ENCODE data around the gene TTR. TPM values are rescaled to one million over a fixed set of nuclear protein-coding genes. Genes with fewer than 3 reads are reported as not detected.

TTR gene
- total RNA-seq, 1 experiment from 2014 or later, result 139 TPM

DNA sequence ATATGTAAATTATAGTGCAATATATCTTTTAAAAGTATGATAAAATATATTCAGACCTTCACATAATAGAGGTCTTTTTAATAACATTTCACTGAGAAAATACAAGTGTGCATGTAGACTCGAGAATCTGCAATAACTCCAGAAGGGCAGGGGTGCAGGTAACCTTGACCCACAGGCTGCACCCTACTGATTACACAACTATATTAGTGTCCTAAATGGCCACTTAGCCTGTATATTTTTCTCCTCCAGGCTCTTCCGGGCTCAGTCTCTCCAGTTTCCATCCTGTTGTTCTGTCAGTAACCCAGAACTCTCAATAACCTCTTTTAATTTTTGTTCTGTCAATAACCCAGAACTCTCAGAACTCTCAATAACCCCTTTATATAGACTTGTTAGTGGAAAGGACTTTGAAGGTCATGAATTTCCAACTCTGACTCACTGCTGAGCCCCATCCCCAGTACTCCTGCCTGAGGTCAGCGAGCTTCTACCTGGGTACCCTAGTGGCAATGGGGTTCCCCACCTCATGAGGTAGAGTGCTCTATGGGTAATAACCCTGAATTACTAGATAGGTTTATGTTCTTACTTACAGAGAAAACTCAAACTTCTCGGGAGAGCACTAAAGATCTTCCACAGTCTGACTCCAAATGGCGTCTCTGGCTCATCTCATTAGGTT, 8.4 kb upstream of the TTR start:
- peak overlapping the region; percentile 60 for H3K27ac Mint-ChIP-seq (ENCODE audit: unreplicated experiment)
- Histone ChIP-seq H3K27me3 (replicated peaks; ENCODE audit: control insufficient read depth, insufficient read depth, low read length) (no peaks in the 10 kb centered on the region), H3K36me3 (ENCODE audit: control insufficient read depth, insufficient read depth, low read length) (no peaks in the 10 kb centered on the region; the same call in 1 of the 2 replicates), H3K4me3 (ENCODE audit: low read depth, low read length) (no peak overlapping the region), H3K4me1 (peaks cover 50% of the 10 kb centered on the region), H3K9me3 (no peaks in the 10 kb centered on the region)
- H3K36me3 Mint-ChIP-seq (ENCODE audit: insufficient read depth, unreplicated experiment), result peaks cover 6% of the 10 kb centered on the region
- peaks cover 20% of the 10 kb centered on the region for H3K4me1 Mint-ChIP-seq (ENCODE audit: low read depth, unreplicated experiment)
- ChIA-PET CTCF (no interaction called here), POLR2A (no interaction called here)
- no peaks in the 10 kb centered on the region for H3K27me3 Mint-ChIP-seq (ENCODE audit: insufficient read depth, unreplicated experiment)
- no TSS peak for BruUV-seq (replicated peaks)
- intact Hi-C loops (cut with micrococcal nuclease; ENCODE audit: unreplicated experiment), result no loop called here
- TF ChIP-seq, protein P1, sequence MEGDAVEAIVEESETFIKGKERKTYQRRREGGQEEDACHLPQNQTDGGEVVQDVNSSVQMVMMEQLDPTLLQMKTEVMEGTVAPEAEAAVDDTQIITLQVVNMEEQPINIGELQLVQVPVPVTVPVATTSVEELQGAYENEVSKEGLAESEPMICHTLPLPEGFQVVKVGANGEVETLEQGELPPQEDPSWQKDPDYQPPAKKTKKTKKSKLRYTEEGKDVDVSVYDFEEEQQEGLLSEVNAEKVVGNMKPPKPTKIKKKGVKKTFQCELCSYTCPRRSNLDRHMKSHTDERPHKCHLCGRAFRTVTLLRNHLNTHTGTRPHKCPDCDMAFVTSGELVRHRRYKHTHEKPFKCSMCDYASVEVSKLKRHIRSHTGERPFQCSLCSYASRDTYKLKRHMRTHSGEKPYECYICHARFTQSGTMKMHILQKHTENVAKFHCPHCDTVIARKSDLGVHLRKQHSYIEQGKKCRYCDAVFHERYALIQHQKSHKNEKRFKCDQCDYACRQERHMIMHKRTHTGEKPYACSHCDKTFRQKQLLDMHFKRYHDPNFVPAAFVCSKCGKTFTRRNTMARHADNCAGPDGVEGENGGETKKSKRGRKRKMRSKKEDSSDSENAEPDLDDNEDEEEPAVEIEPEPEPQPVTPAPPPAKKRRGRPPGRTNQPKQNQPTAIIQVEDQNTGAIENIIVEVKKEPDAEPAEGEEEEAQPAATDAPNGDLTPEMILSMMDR (IDR thresholded peaks at IDR 0.05; ENCODE audit: insufficient read depth in 1 of 2, low read depth in 1 of 2, low read length in 1 of 2, severe bottlenecking in 1 of 2, unreplicated experiment in 1 of 2), result no peak
- DNase-seq, result no peak
- H3K4me3 Mint-ChIP-seq (ENCODE audit: unreplicated experiment), result no peak overlapping the region
- peaks cover 16% of the 10 kb centered on the region for H3K9me3 Mint-ChIP-seq (ENCODE audit: unreplicated experiment)

DNA sequence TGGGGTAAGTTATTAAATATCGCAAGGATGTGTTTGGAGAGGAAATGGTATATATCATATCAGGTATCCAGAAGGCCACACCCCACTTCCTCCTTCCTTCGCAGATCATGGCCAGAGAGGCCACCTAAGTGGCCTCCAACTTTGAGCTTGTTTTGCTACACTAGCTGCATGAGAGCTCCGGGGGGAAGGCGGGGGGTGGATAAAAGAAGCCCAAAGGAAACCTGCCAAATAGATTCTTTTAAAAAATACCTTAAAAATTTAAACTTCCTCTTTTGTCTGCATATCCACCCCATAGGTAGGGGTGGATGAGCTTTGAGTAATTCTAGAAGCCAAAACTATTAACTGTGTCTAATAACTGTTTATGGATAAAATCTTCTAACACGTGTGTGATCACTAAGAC, 5.7 kb upstream of the TTR start:
- Mint-ChIP-seq H3K4me1 (ENCODE audit: low read depth, unreplicated experiment) (peaks cover 27% of the 10 kb centered on the region), H3K4me3 (ENCODE audit: unreplicated experiment) (no peak overlapping the region), H3K9me3 (ENCODE audit: unreplicated experiment) (peaks cover 16% of the 10 kb centered on the region), H3K27me3 (ENCODE audit: insufficient read depth, unreplicated experiment) (no peaks in the 10 kb centered on the region), H3K27ac (ENCODE audit: unreplicated experiment) (peak overlapping the region; percentile 79), H3K36me3 (ENCODE audit: insufficient read depth, unreplicated experiment) (peaks cover 20% of the 10 kb centered on the region)
- Histone ChIP-seq H3K4me1 (peaks cover 57% of the 10 kb centered on the region), H3K36me3 (ENCODE audit: control insufficient read depth, insufficient read depth, low read length) (no peaks in the 10 kb centered on the region; the same call in 1 of the 2 replicates), H3K27me3 (replicated peaks; ENCODE audit: control insufficient read depth, insufficient read depth, low read length) (no peaks in the 10 kb centered on the region), H3K4me3 (ENCODE audit: low read depth, low read length) (no peak overlapping the region), H3K9me3 (no peaks in the 10 kb centered on the region)
- CTCF ChIA-PET, result no interaction called here
- POLR2A ChIA-PET, result no interaction called here
- intact Hi-C loops (cut with micrococcal nuclease; ENCODE audit: unreplicated experiment), result loop anchor here (1.0 to 5.0 kb wide), 4 partner anchors 30 to 506 kb away; partner anchors contain the start of gene RNF138
- DNase-seq, result no peak
- no TSS peak for BruUV-seq (replicated peaks)
- TF ChIP-seq, protein P1 (IDR thresholded peaks at IDR 0.05; ENCODE audit: insufficient read depth in 1 of 2, low read depth in 1 of 2, low read length in 1 of 2, severe bottlenecking in 1 of 2, unreplicated experiment in 1 of 2), result no peak

DNA sequence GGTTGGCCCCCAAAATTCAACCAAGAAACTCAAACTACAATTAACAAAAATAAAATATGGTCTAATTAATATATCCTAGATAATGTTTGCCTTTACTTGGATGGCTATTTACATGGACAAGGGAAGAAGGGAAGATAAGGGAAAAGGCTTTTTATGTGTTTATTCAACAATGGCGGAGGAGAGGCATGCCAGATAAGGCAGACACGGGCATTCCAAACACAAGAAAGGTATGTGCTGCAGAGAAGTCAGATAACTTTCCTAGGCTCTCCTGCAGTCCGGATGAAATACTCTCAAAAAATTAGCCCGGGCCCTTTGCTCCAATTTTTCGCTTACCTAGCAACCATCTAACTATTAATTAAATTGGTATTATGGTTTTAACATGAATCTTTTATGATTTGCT, 5.1 kb upstream of the TTR start:
- ChIA-PET POLR2A (no interaction called here), CTCF (no interaction called here)
- Mint-ChIP-seq H3K27me3 (ENCODE audit: insufficient read depth, unreplicated experiment) (no peaks in the 10 kb centered on the region), H3K36me3 (ENCODE audit: insufficient read depth, unreplicated experiment) (peaks cover 21% of the 10 kb centered on the region), H3K9me3 (ENCODE audit: unreplicated experiment) (peaks cover 16% of the 10 kb centered on the region), H3K4me3 (ENCODE audit: unreplicated experiment) (no peak overlapping the region), H3K27ac (ENCODE audit: unreplicated experiment) (peak overlapping the region; percentile 79), H3K4me1 (ENCODE audit: low read depth, unreplicated experiment) (peaks cover 27% of the 10 kb centered on the region)
- peaks cover 56% of the 10 kb centered on the region for H3K4me1 ChIP-seq
- H3K27me3 ChIP-seq (replicated peaks; ENCODE audit: control insufficient read depth, insufficient read depth, low read length), result no peaks in the 10 kb centered on the region
- H3K9me3 ChIP-seq, result no peaks in the 10 kb centered on the region
- BruUV-seq (replicated peaks), result no TSS peak
- intact Hi-C loops (cut with micrococcal nuclease; ENCODE audit: unreplicated experiment), result loop anchor here (1.0 to 5.0 kb wide), 6 partner anchors 25 to 506 kb away; partner anchors contain the start of gene RNF138
- no peaks in the 10 kb centered on the region; the same call in 1 of the 2 replicates for H3K36me3 ChIP-seq (ENCODE audit: control insufficient read depth, insufficient read depth, low read length)
- peak; percentile 53 to 63 for DNase-seq
- TF ChIP-seq, protein P1 (IDR thresholded peaks at IDR 0.05; ENCODE audit: insufficient read depth in 1 of 2, low read depth in 1 of 2, low read length in 1 of 2, severe bottlenecking in 1 of 2, unreplicated experiment in 1 of 2), result no peak
- H3K4me3 ChIP-seq (ENCODE audit: low read depth, low read length), result no peak overlapping the region

Measured in Caco-2 (cell line).